GM18511 (cell line): ENCODE data around the gene RIC8A.
"Not testable (repeated sequence)": the region's sequence is repeated elsewhere in the genome, so short reads cannot be mapped to it uniquely, and the experiment has no call there.

ENCODE experiments used
- ATAC-seq: cut with Tn5 transposase; IDR thresholded peaks from one replicate; pipeline ENCODE4 v1.9.1; 2021; ENCODE audit warnings: mild to moderate bottlenecking, moderate library complexity; ENCODE audit not compliant: unreplicated experiment

The RIC8A gene

GRCh38 chr11:207208-207862 is at the start of gene RIC8A, which contains the start of gene BET1L:
Gene RIC8A, plus strand, starts transcription at chr11:207708. Its CDS starts 1,147 bp downstream, at chr11:208855.
Gene BET1L, minus strand, starts transcription at chr11:207399. Its CDS starts 78 bp downstream, at chr11:207321.
- peak; percentile 80 for ATAC-seq

- ATAC-seq, result not testable (repeated sequence)
Observed at GRCh38 chr11:180242-180641, 27.3 kb upstream of the RIC8A start.

GRCh38 chr11:189200-189783 is 18.2 kb upstream of the RIC8A start:
- not testable (repeated sequence) for ATAC-seq

GRCh38 chr11:189843-190311 is 17.6 kb upstream of the RIC8A start:
- peak; percentile 70 for ATAC-seq

- not testable (repeated sequence) for ATAC-seq
Observed at GRCh38 chr11:190546-190945, 17.0 kb upstream of the RIC8A start.

GRCh38 chr11:191490-192478 is 15.7 kb upstream of the RIC8A start:
- ATAC-seq, result not testable (repeated sequence)

- not testable (repeated sequence) for ATAC-seq
Observed at GRCh38 chr11:192674-193128, 14.8 kb upstream of the RIC8A start, which contains the start of gene SCGB1C1. Gene SCGB1C1, plus strand, starts transcription at chr11:193078. Its CDS starts 22 bp downstream, at chr11:193100.

GRCh38 chr11:193481-193880 is 14.0 kb upstream of the RIC8A start:
- ATAC-seq, result not testable (repeated sequence)

- no peak for ATAC-seq
Observed at GRCh38 chr11:196786-197731, 10.4 kb upstream of the RIC8A start.

GRCh38 chr11:197741-198235 is 9.7 kb upstream of the RIC8A start:
- no peak for ATAC-seq

- no peak for ATAC-seq
Observed at GRCh38 chr11:198236-198806, 9.2 kb upstream of the RIC8A start.

- ATAC-seq, result no peak
Observed at GRCh38 chr11:199004-199581, 8.4 kb upstream of the RIC8A start.

GRCh38 chr11:199782-200181 is 7.7 kb upstream of the RIC8A start:
- no peak for ATAC-seq

GRCh38 chr11:200224-201003 is 7.1 kb upstream of the RIC8A start:
- ATAC-seq, result no peak

GRCh38 chr11:201966-202365 is 5.5 kb upstream of the RIC8A start:
- no peak for ATAC-seq

GRCh38 chr11:202490-202889 is 5.0 kb upstream of the RIC8A start:
- ATAC-seq, result no peak

- ATAC-seq, result no peak
Observed at GRCh38 chr11:203056-203944, 4.2 kb upstream of the RIC8A start.
